Neuron (in vitro differentiated cells): ENCODE data around the gene OGFOD3.
"Not testable (repeated sequence)": the region's sequence is repeated elsewhere in the genome, so short reads cannot be mapped to it uniquely, and the experiment has no call there.

Experiments
- H2AFZ ChIP-seq: one replicate; pipeline ENCODE4 v1.6.1; 2013; ENCODE audit warnings: low read depth, mild to moderate bottlenecking, inconsistent platforms, low read length, moderate library complexity
- H3K27me3 ChIP-seq: one replicate; pipeline ENCODE4 v1.6.1; 2013; ENCODE audit warnings: low read length; ENCODE audit not compliant: insufficient read depth
- H3K36me3 ChIP-seq: one replicate; pipeline ENCODE4 v1.6.1; 2013; ENCODE audit warnings: low read length; ENCODE audit not compliant: insufficient read depth
- H3K4me1 ChIP-seq: one replicate; pipeline ENCODE4 v1.6.1; 2013; ENCODE audit warnings: low read length; ENCODE audit not compliant: insufficient read depth
- H3K4me3 ChIP-seq: 2 replicates; pipeline ENCODE4 v1.5.1; 2013; ENCODE audit warnings: mild to moderate bottlenecking, low read length, moderate library complexity
- H3K9me3 ChIP-seq: one replicate; pipeline ENCODE4 v1.6.1; 2013; ENCODE audit warnings: low read length

The OGFOD3 gene

GRCh38 chr17:82418001-82418986, at the start of gene OGFOD3, which contains the start of gene HEXD:
OGFOD3 (minus strand) TSS chr17:82418586; CDS start chr17:82418485, 101 bp downstream.
HEXD (plus strand) TSS chr17:82418347; CDS start chr17:82419800, 1,453 bp downstream.
- Histone ChIP-seq H3K4me3 (peak within 1 kb of the TSS; percentile 84), H2AFZ (peak within 1 kb of the TSS; percentile 53), H3K4me1 (peaks cover 19% of the 10 kb centered on the region), H3K36me3 (peaks cover 11% of the 10 kb centered on the region), H3K27me3 (no peaks in the 10 kb centered on the region), H3K9me3 (peaks cover 6% of the 10 kb centered on the region)

- no peaks in the 10 kb centered on the region for H3K27me3 ChIP-seq
- no peak overlapping the region for H3K4me3 ChIP-seq
- H2AFZ ChIP-seq: no peak overlapping the region
- peaks cover 87% of the 10 kb centered on the region for H3K36me3 ChIP-seq
- H3K9me3 ChIP-seq: peaks cover 1% of the 10 kb centered on the region
- H3K4me1 ChIP-seq: no peaks in the 10 kb centered on the region
Observed at GRCh38 chr17:82465023-82465603, 46.7 kb upstream of the OGFOD3 start.

GRCh38 chr17:82464567-82464929, 46.2 kb upstream of the OGFOD3 start:
- peaks cover 87% of the 10 kb centered on the region for H3K36me3 ChIP-seq

GRCh38 chr17:82463925-82464566, 45.7 kb upstream of the OGFOD3 start:
- Histone ChIP-seq H2AFZ (no peak overlapping the region), H3K36me3 (peaks cover 84% of the 10 kb centered on the region)

More at GRCh38 chr17:82464567-82464929, 46.2 kb upstream of the OGFOD3 start:
- peaks cover 1% of the 10 kb centered on the region for H3K9me3 ChIP-seq
- no peaks in the 10 kb centered on the region for H3K27me3 ChIP-seq
- no peak overlapping the region for H3K4me3 ChIP-seq
- H2AFZ ChIP-seq: no peak overlapping the region
- H3K4me1 ChIP-seq: no peaks in the 10 kb centered on the region

GRCh38 chr17:82463391-82463790, 45.0 kb upstream of the OGFOD3 start:
- H3K36me3 ChIP-seq: peaks cover 77% of the 10 kb centered on the region
- H3K4me1 ChIP-seq: peaks cover 4% of the 10 kb centered on the region
- H2AFZ ChIP-seq: no peak overlapping the region
- no peak overlapping the region for H3K4me3 ChIP-seq
- no peaks in the 10 kb centered on the region for H3K27me3 ChIP-seq
- no peaks in the 10 kb centered on the region for H3K9me3 ChIP-seq

More at GRCh38 chr17:82463925-82464566, 45.7 kb upstream of the OGFOD3 start:
- Histone ChIP-seq H3K27me3 (no peaks in the 10 kb centered on the region), H3K4me1 (peaks cover 4% of the 10 kb centered on the region), H3K4me3 (no peak overlapping the region), H3K9me3 (no peaks in the 10 kb centered on the region)

GRCh38 chr17:82461827-82462524, 43.6 kb upstream of the OGFOD3 start:
- no peak overlapping the region for H2AFZ ChIP-seq
- H3K36me3 ChIP-seq: peaks cover 68% of the 10 kb centered on the region
- H3K27me3 ChIP-seq: no peaks in the 10 kb centered on the region
- no peaks in the 10 kb centered on the region for H3K9me3 ChIP-seq
- peaks cover 13% of the 10 kb centered on the region for H3K4me1 ChIP-seq
- no peak overlapping the region for H3K4me3 ChIP-seq

- H3K36me3 ChIP-seq: peaks cover 48% of the 10 kb centered on the region
- peak overlapping the region; percentile 86 for H3K4me3 ChIP-seq
- not testable (repeated sequence) for H3K9me3 ChIP-seq
Observed at GRCh38 chr17:82459936-82460335, 41.5 kb upstream of the OGFOD3 start.

GRCh38 chr17:82458885-82459424, 40.6 kb upstream of the OGFOD3 start:
- H3K36me3 ChIP-seq: peaks cover 39% of the 10 kb centered on the region
- H3K9me3 ChIP-seq: no peaks in the 10 kb centered on the region
- H3K4me3 ChIP-seq: peak overlapping the region; percentile 86
- H3K27me3 ChIP-seq: no peaks in the 10 kb centered on the region
- H2AFZ ChIP-seq: peak overlapping the region; percentile 30
- H3K4me1 ChIP-seq: peaks cover 13% of the 10 kb centered on the region

More at GRCh38 chr17:82459936-82460335, 41.5 kb upstream of the OGFOD3 start:
- not testable (repeated sequence) for H3K27me3 ChIP-seq, H2AFZ ChIP-seq
- peaks cover 13% of the 10 kb centered on the region for H3K4me1 ChIP-seq

- Histone ChIP-seq H3K9me3 (no peaks in the 10 kb centered on the region), H3K4me3 (peak within 1 kb of the TSS; percentile 86), H3K4me1 (peaks cover 13% of the 10 kb centered on the region), H2AFZ (peak within 1 kb of the TSS; percentile 30), H3K27me3 (no peaks in the 10 kb centered on the region), H3K36me3 (peaks cover 33% of the 10 kb centered on the region)
Observed at GRCh38 chr17:82458179-82458884, 39.9 kb upstream of the OGFOD3 start, which contains the start of gene NARF. NARF (plus strand) TSS chr17:82458741; CDS start chr17:82458804, 63 bp downstream.

GRCh38 chr17:82457929-82458178, 39.5 kb upstream of the OGFOD3 start:
- Histone ChIP-seq H3K36me3 (peaks cover 29% of the 10 kb centered on the region), H3K4me1 (peaks cover 13% of the 10 kb centered on the region), H2AFZ (no peak overlapping the region), H3K4me3 (peak overlapping the region; percentile 86), H3K27me3 (no peaks in the 10 kb centered on the region), H3K9me3 (no peaks in the 10 kb centered on the region)

- Histone ChIP-seq H3K4me3 (peak overlapping the region; percentile 86), H3K27me3 (no peaks in the 10 kb centered on the region), H3K4me1 (peaks cover 13% of the 10 kb centered on the region), H2AFZ (no peak overlapping the region), H3K9me3 (no peaks in the 10 kb centered on the region), H3K36me3 (peaks cover 23% of the 10 kb centered on the region)
Observed at GRCh38 chr17:82457073-82457928, 38.9 kb upstream of the OGFOD3 start.
